Ishikawa (cell line): ENCODE results near the gene MICAL3.

Experiments used
- CEBPB ChIP-seq: IDR thresholded peaks from 2 replicates; pipeline ENCODE4 v1.6.1; 2012
- CREB1 ChIP-seq: IDR thresholded peaks from 2 replicates; pipeline ENCODE4 v1.6.1; 2012; ENCODE audit warnings: low read depth
- EGR1 ChIP-seq: IDR thresholded peaks from 2 replicates; pipeline ENCODE4 v1.6.1; 2012
- EP300 ChIP-seq: IDR thresholded peaks from 2 replicates; pipeline ENCODE4 v1.6.1; 2012; ENCODE audit warnings: borderline replicate concordance
- FOXM1 ChIP-seq: IDR thresholded peaks from 2 replicates; pipeline ENCODE4 v1.6.1; 2012; ENCODE audit warnings: low read depth, borderline replicate concordance
- MAX ChIP-seq: IDR thresholded peaks from 2 replicates; pipeline ENCODE4 v1.6.1; 2012
- NFIC ChIP-seq: IDR thresholded peaks from 2 replicates; pipeline ENCODE4 v1.6.1; 2012
- RAD21 ChIP-seq: IDR thresholded peaks from 2 replicates; pipeline ENCODE4 v1.6.1; 2012; ENCODE audit warnings: low read depth
- TAF1 ChIP-seq: IDR thresholded peaks from 2 replicates; pipeline ENCODE4 v1.6.1; 2012; ENCODE audit warnings: low read depth, mild to moderate bottlenecking
- TCF12 ChIP-seq: IDR thresholded peaks from 2 replicates; pipeline ENCODE4 v1.6.1; 2012; ENCODE audit warnings: low read depth
- TEAD4 ChIP-seq: IDR thresholded peaks from 2 replicates; pipeline ENCODE4 v1.6.1; 2012
- USF1 ChIP-seq: IDR thresholded peaks from 2 replicates; pipeline ENCODE4 v1.6.1; 2012
- YY1 ChIP-seq: IDR thresholded peaks from 2 replicates; pipeline ENCODE4 v1.6.1; 2012; ENCODE audit warnings: low read depth
- ZBTB7A ChIP-seq: IDR thresholded peaks from 2 replicates; pipeline ENCODE4 v1.6.1; 2012; ENCODE audit warnings: low read depth
- TF ChIP-seq, protein P1 (sequence below): IDR thresholded peaks from 2 replicates; pipeline ENCODE4 v1.6.1; 2012; ENCODE audit warnings: low read depth, mild to moderate bottlenecking

Gene MICAL3

DNA sequence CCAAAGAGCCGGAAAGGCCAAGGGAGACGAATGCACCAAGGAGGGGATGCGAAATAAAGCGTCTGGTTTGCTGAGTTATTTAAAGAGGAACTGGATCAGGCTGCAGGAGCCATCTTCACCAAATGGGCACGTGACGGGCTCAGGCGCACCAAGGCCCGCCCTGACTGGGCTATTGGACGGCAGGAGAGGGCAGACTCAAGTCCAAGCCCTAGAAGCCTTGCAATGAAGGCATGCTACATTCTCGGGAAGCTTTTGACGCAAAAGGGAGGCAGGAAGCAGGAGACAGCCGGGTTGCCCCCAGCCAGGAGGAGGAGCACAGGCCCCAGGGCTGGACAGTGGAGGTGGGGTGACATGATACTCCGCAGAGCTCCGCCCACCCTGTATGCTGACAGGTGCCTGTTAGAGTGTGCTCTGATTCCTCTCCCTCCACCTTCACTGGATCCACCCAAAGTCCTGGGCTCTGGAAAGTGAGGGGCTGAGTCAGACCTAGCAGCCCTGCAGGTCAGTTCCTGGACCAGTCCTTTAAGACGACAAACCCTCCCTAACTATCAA, 208.6 kb downstream of the MICAL3 start:
- TF ChIP-seq TEAD4: no peak
- no peak for TF ChIP-seq USF1
- TF ChIP-seq, protein P1, sequence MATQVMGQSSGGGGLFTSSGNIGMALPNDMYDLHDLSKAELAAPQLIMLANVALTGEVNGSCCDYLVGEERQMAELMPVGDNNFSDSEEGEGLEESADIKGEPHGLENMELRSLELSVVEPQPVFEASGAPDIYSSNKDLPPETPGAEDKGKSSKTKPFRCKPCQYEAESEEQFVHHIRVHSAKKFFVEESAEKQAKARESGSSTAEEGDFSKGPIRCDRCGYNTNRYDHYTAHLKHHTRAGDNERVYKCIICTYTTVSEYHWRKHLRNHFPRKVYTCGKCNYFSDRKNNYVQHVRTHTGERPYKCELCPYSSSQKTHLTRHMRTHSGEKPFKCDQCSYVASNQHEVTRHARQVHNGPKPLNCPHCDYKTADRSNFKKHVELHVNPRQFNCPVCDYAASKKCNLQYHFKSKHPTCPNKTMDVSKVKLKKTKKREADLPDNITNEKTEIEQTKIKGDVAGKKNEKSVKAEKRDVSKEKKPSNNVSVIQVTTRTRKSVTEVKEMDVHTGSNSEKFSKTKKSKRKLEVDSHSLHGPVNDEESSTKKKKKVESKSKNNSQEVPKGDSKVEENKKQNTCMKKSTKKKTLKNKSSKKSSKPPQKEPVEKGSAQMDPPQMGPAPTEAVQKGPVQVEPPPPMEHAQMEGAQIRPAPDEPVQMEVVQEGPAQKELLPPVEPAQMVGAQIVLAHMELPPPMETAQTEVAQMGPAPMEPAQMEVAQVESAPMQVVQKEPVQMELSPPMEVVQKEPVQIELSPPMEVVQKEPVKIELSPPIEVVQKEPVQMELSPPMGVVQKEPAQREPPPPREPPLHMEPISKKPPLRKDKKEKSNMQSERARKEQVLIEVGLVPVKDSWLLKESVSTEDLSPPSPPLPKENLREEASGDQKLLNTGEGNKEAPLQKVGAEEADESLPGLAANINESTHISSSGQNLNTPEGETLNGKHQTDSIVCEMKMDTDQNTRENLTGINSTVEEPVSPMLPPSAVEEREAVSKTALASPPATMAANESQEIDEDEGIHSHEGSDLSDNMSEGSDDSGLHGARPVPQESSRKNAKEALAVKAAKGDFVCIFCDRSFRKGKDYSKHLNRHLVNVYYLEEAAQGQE: no peak
- no peak for TF ChIP-seq RAD21
- TF ChIP-seq TAF1: no peak
- no peak for TF ChIP-seq NFIC
- TF ChIP-seq CEBPB: no peak
- TF ChIP-seq EP300: no peak
- TF ChIP-seq MAX: no peak
- no peak for TF ChIP-seq FOXM1
- no peak for TF ChIP-seq TCF12
- TF ChIP-seq CREB1: no peak
- no peak for TF ChIP-seq EGR1
- TF ChIP-seq YY1: no peak
- TF ChIP-seq ZBTB7A: no peak

GRCh38 chr22:17814830-17815229, 209.5 kb downstream of the MICAL3 start:
- TF ChIP-seq MAX (no peak), USF1 (no peak), EGR1 (no peak), TCF12 (no peak), CREB1 (no peak), YY1 (no peak), FOXM1 (no peak), EP300 (no peak), TAF1 (no peak), ZBTB7A (no peak), TEAD4 (no peak), RAD21 (no peak), NFIC (no peak), CEBPB (no peak)
- TF ChIP-seq, protein P1: no peak

GRCh38 chr22:17814084-17814483, 210.3 kb downstream of the MICAL3 start:
- TF ChIP-seq YY1 (no peak), TCF12 (no peak), ZBTB7A (no peak), RAD21 (no peak), EP300 (no peak), EGR1 (no peak), CEBPB (no peak), USF1 (no peak), MAX (no peak), TAF1 (no peak), FOXM1 (no peak)

- TF ChIP-seq ZBTB7A (no peak), TAF1 (no peak), EP300 (no peak), MAX (no peak)
Measured at GRCh38 chr22:17811119-17811518, 213.2 kb downstream of the MICAL3 start.

DNA sequence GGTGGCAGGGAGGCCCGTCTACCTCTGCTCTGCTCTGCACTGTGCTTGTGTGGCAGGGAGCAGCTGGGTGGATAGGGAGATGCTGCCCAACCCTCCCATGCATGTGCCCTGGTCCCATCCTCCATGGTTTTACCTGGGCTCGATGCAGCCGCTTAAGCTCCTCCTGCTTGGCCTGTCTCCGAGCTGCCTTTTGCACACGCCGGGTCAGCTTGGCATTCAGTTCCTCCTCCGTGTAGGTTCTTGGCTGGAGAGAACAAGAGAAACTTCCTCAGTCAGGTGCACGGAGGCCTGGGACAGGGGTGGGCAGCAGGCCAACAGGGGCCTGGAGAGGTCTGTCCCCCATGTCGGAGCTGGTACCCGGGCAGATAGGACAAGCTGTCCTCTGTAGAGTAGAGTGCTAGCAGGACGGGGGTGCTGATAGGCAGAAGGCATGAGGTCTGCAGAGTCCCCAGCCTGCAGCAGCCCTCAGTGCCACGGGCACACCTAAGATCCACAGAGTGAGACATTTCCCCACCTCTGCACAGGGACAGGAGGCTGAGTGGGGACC, 213.7 kb downstream of the MICAL3 start:
- TF ChIP-seq, protein P1: no peak
- TF ChIP-seq CEBPB: no peak
- no peak for TF ChIP-seq NFIC
- no peak for TF ChIP-seq ZBTB7A
- no peak for TF ChIP-seq RAD21
